H9 (cell line): Measurements from ENCODE around the gene ORM2. TPM values are rescaled to one million over a fixed set of nuclear protein-coding genes. Genes with fewer than 3 reads are reported as not detected.

ENCODE experiments used
- DNase-seq: peaks from one replicate; pipeline ENCODE4 v3.0.0-alpha.2; 2017
- H2AFZ ChIP-seq: one replicate; pipeline ENCODE4 v1.6.1; 2013; ENCODE audit warnings: mild to moderate bottlenecking, low read length, control low read depth, moderate library complexity
- H2AK5ac ChIP-seq: 2 replicates; pipeline ENCODE4 v1.6.1; 2013; ENCODE audit warnings: low read length, control low read depth, mixed read lengths; ENCODE audit not compliant: insufficient read length
- H2BK120ac ChIP-seq: one replicate; pipeline ENCODE4 v1.6.1; 2013; ENCODE audit warnings: low read depth, mild to moderate bottlenecking, low read length, control low read depth, inconsistent platforms; ENCODE audit not compliant: poor library complexity, severe bottlenecking
- H2BK12ac ChIP-seq: 2 replicates; pipeline ENCODE4 v1.6.1; 2013; ENCODE audit warnings: low read length, control low read depth, mixed read lengths, low read depth; ENCODE audit not compliant: insufficient read length
- H2BK15ac ChIP-seq: 2 replicates; pipeline ENCODE4 v1.6.1; 2013; ENCODE audit warnings: low read depth, low read length, control low read depth
- H2BK20ac ChIP-seq: one replicate; pipeline ENCODE4 v1.6.1; 2013; ENCODE audit warnings: low read depth, mild to moderate bottlenecking, low read length, control low read depth, inconsistent platforms; ENCODE audit not compliant: poor library complexity, severe bottlenecking
- H2BK5ac ChIP-seq: 2 replicates; pipeline ENCODE4 v1.6.1; 2013; ENCODE audit warnings: low read length, control low read depth, mixed read lengths; ENCODE audit not compliant: insufficient read length
- H3K14ac ChIP-seq: 2 replicates; pipeline ENCODE4 v1.6.1; 2013; ENCODE audit warnings: low read length, control low read depth; ENCODE audit not compliant: insufficient read depth
- H3K18ac ChIP-seq: 2 replicates; pipeline ENCODE4 v1.6.1; 2013; ENCODE audit warnings: low read depth, mild to moderate bottlenecking, mixed read lengths, low read length, control low read depth; ENCODE audit not compliant: insufficient read length
- H3K23ac ChIP-seq: 2 replicates; pipeline ENCODE4 v1.6.1; 2013; ENCODE audit warnings: low read length, control low read depth, mixed read lengths, low read depth; ENCODE audit not compliant: insufficient read length
- H3K23me2 ChIP-seq: 2 replicates; pipeline ENCODE4 v1.6.1; 2013; ENCODE audit warnings: low read depth, mild to moderate bottlenecking, mixed read lengths, low read length, control low read depth; ENCODE audit not compliant: insufficient read length, poor library complexity, severe bottlenecking
- H3K27ac ChIP-seq: 2 replicates; pipeline ENCODE4 v1.5.1; 2013; ENCODE audit warnings: low read length, control low read depth, mixed read lengths, low read depth; ENCODE audit not compliant: insufficient read length
- H3K27me3 ChIP-seq: 2 replicates; pipeline ENCODE4 v1.6.1; 2013; ENCODE audit warnings: low read length, control low read depth, inconsistent platforms; ENCODE audit not compliant: insufficient read depth
- H3K4ac ChIP-seq: 2 replicates; pipeline ENCODE4 v1.6.1; 2013; ENCODE audit warnings: low read depth, mild to moderate bottlenecking, control low read depth, inconsistent platforms, low read length, moderate library complexity
- H3K4me1 ChIP-seq: 2 replicates; pipeline ENCODE4 v1.6.1; 2013; ENCODE audit warnings: low read length, control low read depth, inconsistent platforms; ENCODE audit not compliant: insufficient read depth
- H3K4me2 ChIP-seq: 2 replicates; pipeline ENCODE4 v1.6.1; 2013; ENCODE audit warnings: low read length, control low read depth, mixed read lengths; ENCODE audit not compliant: insufficient read length, insufficient read depth
- H3K56ac ChIP-seq: 2 replicates; pipeline ENCODE4 v1.6.1; 2013; ENCODE audit warnings: low read depth, mild to moderate bottlenecking, mixed read lengths, low read length, control low read depth; ENCODE audit not compliant: insufficient read length
- H3K79me1 ChIP-seq: 2 replicates; pipeline ENCODE4 v1.6.1; 2013; ENCODE audit warnings: low read depth, mild to moderate bottlenecking, moderate library complexity, low read length, control low read depth, inconsistent platforms; ENCODE audit not compliant: insufficient read depth, poor library complexity, severe bottlenecking
- H3K79me2 ChIP-seq: 2 replicates; pipeline ENCODE4 v1.6.1; 2013; ENCODE audit warnings: low read length, control low read depth, inconsistent platforms; ENCODE audit not compliant: insufficient read depth
- H3K9ac ChIP-seq: 2 replicates; pipeline ENCODE4 v1.6.1; 2013; ENCODE audit warnings: low read length, control low read depth, mixed read lengths; ENCODE audit not compliant: insufficient read length; ENCODE audit errors: extremely low read depth
- H3K9me3 ChIP-seq: one replicate; pipeline ENCODE4 v1.6.1; 2013; ENCODE audit warnings: low read depth, low read length, inconsistent platforms; ENCODE audit not compliant: control insufficient read depth
- H3T11ph ChIP-seq: one replicate; pipeline ENCODE4 v1.6.1; 2013; ENCODE audit warnings: mild to moderate bottlenecking, low read length, control low read depth, inconsistent platforms
- H4K20me1 ChIP-seq: one replicate; pipeline ENCODE4 v1.6.1; 2013; ENCODE audit not compliant: control insufficient read depth, insufficient read length, insufficient read depth
- H4K5ac ChIP-seq: 2 replicates; pipeline ENCODE4 v1.6.1; 2013; ENCODE audit warnings: low read depth, mild to moderate bottlenecking, mixed read lengths, low read length, control low read depth; ENCODE audit not compliant: insufficient read length
- H4K8ac ChIP-seq: replicated peaks from 2 replicates; pipeline ENCODE4 v1.6.1; 2013; ENCODE audit warnings: low read length, control low read depth, mixed read lengths, low read depth; ENCODE audit not compliant: insufficient read length
- H4K91ac ChIP-seq: 2 replicates; pipeline ENCODE4 v1.6.1; 2013; ENCODE audit warnings: low read depth, mild to moderate bottlenecking, moderate library complexity, mixed read lengths, low read length, control low read depth; ENCODE audit not compliant: insufficient read length
- H3K27ac Mint-ChIP-seq, 3 experiments: 2 replicates in 2 of 3; 3 replicates in 1 of 3; pipeline ENCODE4 v1.8.0; 2020 to 2021; ENCODE audit warnings: mixed read lengths in 3 of 3, mild to moderate bottlenecking in 1 of 3, moderate library complexity in 1 of 3
- H3K27me3 Mint-ChIP-seq: 2 replicates; pipeline ENCODE4 v1.8.0; 2021; ENCODE audit warnings: low read depth, mild to moderate bottlenecking, moderate library complexity, mixed read lengths
- H3K36me3 Mint-ChIP-seq, 3 experiments: 2 replicates in 2 of 3; 3 replicates in 1 of 3; pipeline ENCODE4 v1.8.0; 2020 to 2021; ENCODE audit warnings: low read depth in 3 of 3, mixed read lengths in 3 of 3; ENCODE audit not compliant: insufficient read depth in 1 of 3
- H3K4me1 Mint-ChIP-seq, 2 experiments: 2 replicates each; pipeline ENCODE4 v1.8.0; 2020; ENCODE audit warnings: mixed read lengths in 2 of 2
- H3K4me3 Mint-ChIP-seq, 2 experiments: 2 replicates in 1 of 2; 3 replicates in 1 of 2; pipeline ENCODE4 v1.8.0; 2020 to 2021; ENCODE audit warnings: mild to moderate bottlenecking in 2 of 2, mixed read lengths in 2 of 2, moderate library complexity in 1 of 2
- H3K9me3 Mint-ChIP-seq, 2 experiments: 2 replicates in 1 of 2; 3 replicates in 1 of 2; pipeline ENCODE4 v1.8.0; 2020; ENCODE audit warnings: mild to moderate bottlenecking in 2 of 2, mixed read lengths in 2 of 2, moderate library complexity in 1 of 2
- CTCF ChIP-seq: fragments of 200-600 bp; sonication (generic); conservative IDR thresholded peaks from 3 replicates; pipeline ENCODE4 v1.8.0; 2021; ENCODE audit warnings: antibody characterized with exemption, mild to moderate bottlenecking
- WGBS: extraction: QIAGEN DNeasy Blood & Tissue Kit; methylation state at CpG from one replicate; pipeline ENCODE4 v1.1.7; 2013; ENCODE audit warnings: missing lambda C conversion rate, low lambda C conversion rate, mixed read lengths; ENCODE audit not compliant: insufficient read length; ENCODE audit errors: extremely low coverage; 5-methylcytosine and 5-hydroxymethylcytosine counted together
- total RNA-seq: library from RNA; stranded (reverse); gene quantifications from 2 replicates; pipeline ENCODE4 v1.2.1, GENCODE V29; 2021

The ORM2 gene
- total RNA-seq, 1 experiment from 2014 or later, result 1.2 TPM

GRCh38 chr9:114289571-114290481 lies 39.8 kb upstream of the ORM2 start:
- Histone ChIP-seq H3K9ac (no peak overlapping the region), H3T11ph (no peak overlapping the region), H2AFZ (no peak overlapping the region), H3K56ac (no peak overlapping the region), H3K27ac (no peak overlapping the region), H3K79me2 (no peaks in the 10 kb centered on the region), H2BK12ac (no peak overlapping the region), H3K23ac (no peak overlapping the region), H4K20me1 (no peaks in the 10 kb centered on the region), H2BK120ac (no peak overlapping the region), H2BK20ac (no peak overlapping the region), H3K4me1 (0 out of 2 replicates have a peak, but pooled peaks cover 3% of the 10 kb centered on the region), H4K5ac (no peak overlapping the region), H3K27me3 (no peaks in the 10 kb centered on the region), H3K18ac (no peak overlapping the region), H3K9me3 (peaks cover 4% of the 10 kb centered on the region), H2AK5ac (no peak overlapping the region), H3K14ac (no peak overlapping the region), H2BK15ac (no peak overlapping the region), H3K4me2 (no peak overlapping the region), H3K79me1 (no peaks in the 10 kb centered on the region), H3K4ac (no peak overlapping the region), H4K8ac (no peak overlapping the region), H4K91ac (no peak overlapping the region), H2BK5ac (no peak overlapping the region), H3K23me2 (no peaks in the 10 kb centered on the region)
- Mint-ChIP-seq H3K4me3 (no peak overlapping the region), H3K27ac (no peak overlapping the region; a peak in 1 of 7 replicates), H3K27me3 (no peaks in the 10 kb centered on the region), H3K36me3 (peaks cover 17 to 28% (median 21%) of the 10 kb centered on the region in 3 experiments), H3K4me1 (peaks cover 14 to 29% of the 10 kb centered on the region in 2 experiments), H3K9me3 (peaks cover 4 to 6% of the 10 kb centered on the region in 2 experiments; a peak in 4 of 5 replicates)
- TF ChIP-seq CTCF, result no peak
- no CpG with 5 or more reads among the region's 13 CpGs for WGBS
- DNase-seq, result peak; percentile 21
